ENCODE results near the gene INTS6L. TPM values are rescaled to one million over a fixed set of nuclear protein-coding genes. Genes with fewer than 3 reads are reported as not detected.
A peak's percentile ranks its signal among the peaks of the same experiment; 100 is the strongest.
"Not testable (repeated sequence)": the region's sequence is repeated elsewhere in the genome, so short reads cannot be mapped to it uniquely, and the experiment has no call there.

INTS6L gene
- total RNA-seq, 1 donor from 2014 or later, result 4.6 TPM

DNA sequence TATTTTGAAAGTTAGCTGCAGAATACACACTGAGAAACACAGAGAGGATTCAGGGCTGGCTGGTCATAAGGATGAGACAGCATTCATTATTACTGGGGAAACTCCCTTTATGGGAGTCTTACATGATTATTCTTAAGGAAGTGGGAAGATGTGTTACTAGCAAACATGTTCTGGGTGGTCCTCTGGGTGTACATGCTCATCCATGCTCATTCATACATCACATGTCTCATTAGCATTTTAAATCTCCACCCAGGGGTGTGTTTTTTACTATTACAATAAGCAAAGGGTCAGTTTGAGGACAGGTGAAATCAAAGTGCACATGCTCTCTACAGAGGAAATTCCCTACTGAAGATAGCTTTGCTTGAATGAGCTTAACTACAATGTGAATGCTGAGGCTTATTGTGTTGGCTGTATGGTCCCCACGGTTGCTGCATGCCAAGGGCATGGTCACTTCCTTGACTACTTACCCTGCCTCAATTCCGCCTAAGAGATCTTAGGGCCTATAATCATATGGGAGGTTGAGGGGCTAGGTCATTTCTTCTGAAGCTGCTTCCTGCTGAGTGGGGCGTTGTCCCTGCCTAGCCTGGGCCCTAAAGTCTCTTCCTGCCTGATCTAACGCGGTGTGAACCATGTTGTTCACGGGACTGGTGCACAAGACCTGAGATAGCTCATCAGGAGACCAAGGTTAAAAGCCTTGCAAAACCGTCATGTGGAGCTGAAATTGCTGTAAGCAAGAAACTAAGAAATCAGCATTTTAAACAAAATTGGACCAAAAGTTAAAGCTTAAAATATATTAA lies 104.1 kb downstream of the INTS6L start:
- DNase-seq, result not testable (repeated sequence)

GRCh38 chrX:135625995-135626394 lies 105.5 kb downstream of the INTS6L start:
- DNase-seq, result peak; percentile 50

- DNase-seq, result no peak
These were observed 108.9 kb downstream of the INTS6L start for GRCh38 chrX:135629342-135629741.

Other genes with a start within 250 kb of the INTS6L start
- gene ETDC, start 211.2 kb upstream of the INTS6L start, total RNA-seq, result not detected in 2 replicates
- gene ZNF75D, start 176.6 kb upstream of the INTS6L start, total RNA-seq, result 10.0 and 12.3 TPM in 2 replicates
- 9.3 and 17.5 TPM in 2 replicates for gene ZNF449, start 175.9 kb upstream of the INTS6L start, total RNA-seq
- gene SMIM10L2A, start 98.7 kb upstream of the INTS6L start, total RNA-seq, result 0.70 and 1.0 TPM in 2 replicates
- not detected in 2 replicates for gene CT45A1, start 193.0 kb downstream of the INTS6L start, total RNA-seq
- not detected in 2 replicates for gene CT45A3, start 247.5 kb downstream of the INTS6L start, total RNA-seq